ENCODE measurements around the gene CYP8B1. TPM values are rescaled to one million over a fixed set of nuclear protein-coding genes. Genes with fewer than 3 reads are reported as not detected.

The CYP8B1 gene
- polyA plus RNA-seq, 1 donor (not counting 4 experiments of a cell fraction or from before 2014, with no cell fraction given): not detected

- Histone ChIP-seq H3K27ac (ENCODE audit: control insufficient read depth, insufficient read depth, low read length) (no peak overlapping the region), H3K4me1 (ENCODE audit: control insufficient read depth, extremely low read depth, insufficient read depth, low read length) (peaks cover 12% of the 10 kb centered on the region), H3K4me3 (ENCODE audit: control insufficient read depth in 2 of 3, extremely low read depth in 1 of 3, insufficient read depth in 2 of 3, low read depth in 1 of 3, low read length in 3 of 3) (no peak overlapping the region), H3K9me3 (ENCODE audit: control insufficient read depth, low read depth, low read length) (no peaks in the 10 kb centered on the region), H3K36me3 (ENCODE audit: control insufficient read depth in 2 of 2, extremely low read depth in 1 of 2, insufficient read depth in 2 of 2, low read length in 2 of 2) (no peaks in the 10 kb centered on the region), H3K79me2 (ENCODE audit: control insufficient read depth, insufficient read depth, low read length) (no peaks in the 10 kb centered on the region), H3K4me2 (ENCODE audit: control insufficient read depth, extremely low read depth, insufficient read depth, low read depth, low read length) (peak overlapping the region; percentile 20), H4K20me1 (ENCODE audit: control insufficient read depth, extremely low read depth, insufficient read depth, low read length) (no peaks in the 10 kb centered on the region), H3K27me3 (ENCODE audit: control insufficient read depth, extremely low read depth, insufficient read depth, low read length) (no peaks in the 10 kb centered on the region), H3K9ac (ENCODE audit: control insufficient read depth, extremely low read depth, insufficient read depth, low read length) (no peak overlapping the region), H2AFZ (ENCODE audit: control insufficient read depth, low read length) (no peak overlapping the region), H3K9me1 (ENCODE audit: control insufficient read depth, extremely low read depth, insufficient read depth, low read length) (no peaks in the 10 kb centered on the region)
- no peak for TF ChIP-seq CTCF (optimal IDR thresholded peaks at IDR 0.05 in 1 of 3, IDR thresholded peaks at IDR 0.05 in 1 of 3, conservative IDR thresholded peaks at IDR 0.05 in 1 of 3; ENCODE audit: extremely low read depth in 1 of 3, insufficient read depth in 2 of 3, low read length in 3 of 3)
- no peak for TF ChIP-seq EZH2 (IDR thresholded peaks at IDR 0.05; ENCODE audit: low read length)
- peak; percentile 81 for FAIRE-seq
- dilution Hi-C loops (cut with MboI; ENCODE audit: extremely low pct_ligation_motif_present, low sequenced_read_pairs): no loop called here
- DNase-seq (ENCODE audit: low read depth, low spot score): no peak
Measured at GRCh38 chr3:42829083-42829627, 46.5 kb downstream of the CYP8B1 start.

GRCh38 chr3:42827654-42828053, 48.0 kb downstream of the CYP8B1 start:
- H3K4me3 ChIP-seq (ENCODE audit: control insufficient read depth in 2 of 3, extremely low read depth in 1 of 3, insufficient read depth in 2 of 3, low read depth in 1 of 3, low read length in 3 of 3): no peak overlapping the region
- no peaks in the 10 kb centered on the region for H3K79me2 ChIP-seq (ENCODE audit: control insufficient read depth, insufficient read depth, low read length)
- H3K9me1 ChIP-seq (ENCODE audit: control insufficient read depth, extremely low read depth, insufficient read depth, low read length): no peaks in the 10 kb centered on the region
- no peak overlapping the region for H3K27ac ChIP-seq (ENCODE audit: control insufficient read depth, insufficient read depth, low read length)
- H3K36me3 ChIP-seq (ENCODE audit: control insufficient read depth in 2 of 2, extremely low read depth in 1 of 2, insufficient read depth in 2 of 2, low read length in 2 of 2): no peaks in the 10 kb centered on the region
- peaks cover 24% of the 10 kb centered on the region for H3K4me1 ChIP-seq (ENCODE audit: control insufficient read depth, extremely low read depth, insufficient read depth, low read length)
- no peaks in the 10 kb centered on the region for H3K27me3 ChIP-seq (ENCODE audit: control insufficient read depth, extremely low read depth, insufficient read depth, low read length)
- H4K20me1 ChIP-seq (ENCODE audit: control insufficient read depth, extremely low read depth, insufficient read depth, low read length): no peaks in the 10 kb centered on the region
- no peak overlapping the region for H3K4me2 ChIP-seq (ENCODE audit: control insufficient read depth, extremely low read depth, insufficient read depth, low read depth, low read length)
- H3K9ac ChIP-seq (ENCODE audit: control insufficient read depth, extremely low read depth, insufficient read depth, low read length): no peak overlapping the region
- no peak for FAIRE-seq
- dilution Hi-C loops (cut with MboI; ENCODE audit: extremely low pct_ligation_motif_present, low sequenced_read_pairs): no loop called here
- H3K9me3 ChIP-seq (ENCODE audit: control insufficient read depth, low read depth, low read length): no peaks in the 10 kb centered on the region
- no peak for TF ChIP-seq EZH2 (IDR thresholded peaks at IDR 0.05; ENCODE audit: low read length)
- TF ChIP-seq CTCF (optimal IDR thresholded peaks at IDR 0.05 in 1 of 3, IDR thresholded peaks at IDR 0.05 in 1 of 3, conservative IDR thresholded peaks at IDR 0.05 in 1 of 3; ENCODE audit: extremely low read depth in 1 of 3, insufficient read depth in 2 of 3, low read length in 3 of 3): no peak
- DNase-seq (ENCODE audit: low read depth, low spot score): no peak
- no peak overlapping the region for H2AFZ ChIP-seq (ENCODE audit: control insufficient read depth, low read length)

Measured in keratinocyte (primary cell).